BE2C (cell line): ENCODE measurements around the gene BMPR1A.

Experiments used
- DNase-seq: peaks from one replicate; pipeline ENCODE4 v3.0.0-alpha.2; 2020
- H3K27me3 ChIP-seq: fragments of 250-450 bp; sonication (Bioruptor Pico); 2 replicates; pipeline ENCODE4 v1.5.1; 2020; ENCODE audit warnings: mild to moderate bottlenecking
- H3K36me3 ChIP-seq: fragments of 250-450 bp; sonication (Bioruptor Pico); 2 replicates; pipeline ENCODE4 v1.5.1; 2020; ENCODE audit warnings: mild to moderate bottlenecking
- H3K4me1 ChIP-seq: fragments of 250-450 bp; sonication (Bioruptor Pico); 2 replicates; pipeline ENCODE4 v1.5.1; 2020
- H3K4me3 ChIP-seq: 2 replicates; pipeline ENCODE4 v1.5.1; 2011; ENCODE audit warnings: low read depth, low read length
- H3K9me3 ChIP-seq: fragments of 250-450 bp; sonication (Bioruptor Pico); 2 replicates; pipeline ENCODE4 v1.5.1; 2020
- CTCF ChIP-seq: IDR thresholded peaks from 2 replicates; pipeline ENCODE4 v1.5.1; 2012; ENCODE audit warnings: mild to moderate bottlenecking, low read depth, low read length

The BMPR1A gene

GRCh38 chr10:86804805-86805204 is 48.4 kb downstream of the BMPR1A start:
- DNase-seq, result no peak
- no peaks in the 10 kb centered on the region for H3K4me1 ChIP-seq
- no peak overlapping the region for H3K4me3 ChIP-seq
- no peaks in the 10 kb centered on the region for H3K36me3 ChIP-seq
- no peaks in the 10 kb centered on the region for H3K27me3 ChIP-seq
- TF ChIP-seq CTCF, result no peak
- H3K9me3 ChIP-seq, result no peaks in the 10 kb centered on the region

DNA sequence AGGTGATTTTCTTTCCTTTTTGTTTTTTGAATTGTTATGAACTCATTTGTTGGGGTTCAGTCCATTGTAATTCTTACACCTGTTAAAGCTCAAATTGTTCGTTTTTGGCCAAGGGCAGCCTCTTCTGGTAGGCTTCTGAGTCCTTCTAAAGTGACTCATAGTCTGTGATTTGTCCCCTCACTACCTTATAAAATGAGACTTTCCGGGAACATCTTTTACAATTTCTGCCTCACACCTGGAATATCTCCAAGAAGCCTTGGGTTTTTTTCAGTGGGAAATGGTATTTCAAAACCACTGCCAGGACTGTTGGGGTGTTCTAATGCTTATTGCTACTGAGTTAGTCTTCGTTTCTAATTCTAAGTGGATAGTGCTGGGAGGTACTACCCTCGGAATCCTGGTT is 56.7 kb downstream of the BMPR1A start:
- no peak for TF ChIP-seq CTCF
- H3K27me3 ChIP-seq, result no peaks in the 10 kb centered on the region
- DNase-seq, result no peak
- H3K9me3 ChIP-seq, result no peaks in the 10 kb centered on the region
- H3K36me3 ChIP-seq, result no peaks in the 10 kb centered on the region
- no peaks in the 10 kb centered on the region for H3K4me1 ChIP-seq
- no peak overlapping the region for H3K4me3 ChIP-seq

- H3K4me3 ChIP-seq, result no peak overlapping the region
- H3K9me3 ChIP-seq, result no peaks in the 10 kb centered on the region
- TF ChIP-seq CTCF, result no peak
- H3K36me3 ChIP-seq, result no peaks in the 10 kb centered on the region
- H3K27me3 ChIP-seq, result no peaks in the 10 kb centered on the region
- DNase-seq, result no peak
- H3K4me1 ChIP-seq, result no peaks in the 10 kb centered on the region
Measured at GRCh38 chr10:86813982-86814381, 57.6 kb downstream of the BMPR1A start.

GRCh38 chr10:86815035-86815617 is 58.7 kb downstream of the BMPR1A start:
- Histone ChIP-seq H3K9me3 (no peaks in the 10 kb centered on the region), H3K4me1 (no peaks in the 10 kb centered on the region), H3K27me3 (no peaks in the 10 kb centered on the region), H3K36me3 (no peaks in the 10 kb centered on the region), H3K4me3 (no peak overlapping the region)
- DNase-seq, result no peak
- TF ChIP-seq CTCF, result no peak

DNA sequence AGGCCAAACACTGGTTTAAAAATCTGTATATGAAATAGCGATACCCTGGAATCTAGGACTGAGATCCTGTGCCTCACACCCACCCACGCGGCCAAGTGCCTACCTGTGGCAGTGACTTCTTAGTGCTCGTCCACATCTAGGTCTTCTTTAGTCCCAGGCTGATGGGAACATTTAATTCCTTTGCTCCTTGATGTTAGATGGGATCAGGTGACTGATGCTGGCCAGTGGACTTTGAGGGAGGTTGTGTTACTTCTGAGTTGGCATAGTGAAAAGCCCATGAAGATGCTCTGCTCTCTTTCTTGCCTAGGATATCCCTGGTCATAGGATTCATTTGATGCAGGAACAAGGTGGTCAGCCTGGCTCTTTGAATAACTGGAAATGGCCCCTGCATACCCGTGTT is 59.2 kb downstream of the BMPR1A start:
- no peak overlapping the region for H3K4me3 ChIP-seq
- no peaks in the 10 kb centered on the region for H3K9me3 ChIP-seq
- H3K27me3 ChIP-seq, result no peaks in the 10 kb centered on the region
- no peaks in the 10 kb centered on the region for H3K36me3 ChIP-seq
- no peaks in the 10 kb centered on the region for H3K4me1 ChIP-seq
- TF ChIP-seq CTCF, result no peak
- DNase-seq, result no peak

DNA sequence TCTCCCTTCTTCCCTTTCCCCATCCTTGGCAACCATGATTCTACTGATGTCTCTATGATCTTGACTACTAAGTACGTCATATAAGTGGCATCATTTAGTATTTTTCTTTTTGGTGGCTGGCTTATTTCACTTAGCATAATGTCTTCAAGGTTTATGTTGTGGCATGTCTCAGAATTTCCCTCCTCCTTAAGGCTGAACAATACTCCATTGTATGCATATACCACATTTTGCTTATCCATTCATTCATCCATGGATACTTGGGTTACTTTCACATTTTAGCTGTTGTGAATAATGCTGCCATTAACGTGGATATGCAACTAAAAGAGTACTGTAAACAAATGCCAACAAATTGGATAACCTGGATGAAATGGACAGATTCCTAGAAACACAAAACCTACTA is 60.8 kb downstream of the BMPR1A start:
- no peaks in the 10 kb centered on the region for H3K27me3 ChIP-seq
- H3K9me3 ChIP-seq, result no peaks in the 10 kb centered on the region
- H3K4me1 ChIP-seq, result no peaks in the 10 kb centered on the region
- no peak for DNase-seq
- TF ChIP-seq CTCF, result no peak
- H3K36me3 ChIP-seq, result no peaks in the 10 kb centered on the region
- no peak overlapping the region for H3K4me3 ChIP-seq
